ENCODE measurements around the gene PWWP2B.

DNA sequence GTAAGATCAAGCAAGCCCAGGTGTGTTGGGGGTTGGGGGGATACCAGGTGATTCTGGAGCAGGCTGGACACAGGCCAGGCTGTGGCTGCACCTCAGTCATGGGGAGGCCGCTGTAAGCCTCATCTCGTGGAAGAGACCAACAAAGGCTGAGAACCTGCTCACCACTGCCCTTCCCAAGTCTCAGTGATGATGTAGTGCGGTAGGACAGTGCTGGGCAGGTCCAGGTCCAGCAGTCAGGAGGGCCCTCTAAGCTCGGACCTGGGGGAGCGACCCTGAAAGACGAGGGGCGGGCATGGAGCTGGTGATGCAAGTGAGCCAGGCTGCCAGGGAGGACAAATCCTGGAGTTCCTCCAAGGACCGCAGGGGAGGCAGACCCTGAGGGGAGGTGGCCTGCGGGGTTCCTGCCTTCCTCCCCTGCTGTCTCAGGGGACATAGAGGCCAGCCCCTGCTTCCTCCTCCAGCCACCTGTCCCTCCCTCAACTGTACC lies 3.3 kb upstream of the PWWP2B start:
- TF ChIP-seq, protein P1, sequence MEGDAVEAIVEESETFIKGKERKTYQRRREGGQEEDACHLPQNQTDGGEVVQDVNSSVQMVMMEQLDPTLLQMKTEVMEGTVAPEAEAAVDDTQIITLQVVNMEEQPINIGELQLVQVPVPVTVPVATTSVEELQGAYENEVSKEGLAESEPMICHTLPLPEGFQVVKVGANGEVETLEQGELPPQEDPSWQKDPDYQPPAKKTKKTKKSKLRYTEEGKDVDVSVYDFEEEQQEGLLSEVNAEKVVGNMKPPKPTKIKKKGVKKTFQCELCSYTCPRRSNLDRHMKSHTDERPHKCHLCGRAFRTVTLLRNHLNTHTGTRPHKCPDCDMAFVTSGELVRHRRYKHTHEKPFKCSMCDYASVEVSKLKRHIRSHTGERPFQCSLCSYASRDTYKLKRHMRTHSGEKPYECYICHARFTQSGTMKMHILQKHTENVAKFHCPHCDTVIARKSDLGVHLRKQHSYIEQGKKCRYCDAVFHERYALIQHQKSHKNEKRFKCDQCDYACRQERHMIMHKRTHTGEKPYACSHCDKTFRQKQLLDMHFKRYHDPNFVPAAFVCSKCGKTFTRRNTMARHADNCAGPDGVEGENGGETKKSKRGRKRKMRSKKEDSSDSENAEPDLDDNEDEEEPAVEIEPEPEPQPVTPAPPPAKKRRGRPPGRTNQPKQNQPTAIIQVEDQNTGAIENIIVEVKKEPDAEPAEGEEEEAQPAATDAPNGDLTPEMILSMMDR (IDR thresholded peaks at IDR 0.05), result no peak
- no peak for TF ChIP-seq POLR2A (IDR thresholded peaks at IDR 0.05)
